ENCODE results near the gene RAD51AP1.
"Not testable (repeated sequence)": the region's sequence is repeated elsewhere in the genome, so short reads cannot be mapped to it uniquely, and the experiment has no call there.

Gene RAD51AP1, protein sequence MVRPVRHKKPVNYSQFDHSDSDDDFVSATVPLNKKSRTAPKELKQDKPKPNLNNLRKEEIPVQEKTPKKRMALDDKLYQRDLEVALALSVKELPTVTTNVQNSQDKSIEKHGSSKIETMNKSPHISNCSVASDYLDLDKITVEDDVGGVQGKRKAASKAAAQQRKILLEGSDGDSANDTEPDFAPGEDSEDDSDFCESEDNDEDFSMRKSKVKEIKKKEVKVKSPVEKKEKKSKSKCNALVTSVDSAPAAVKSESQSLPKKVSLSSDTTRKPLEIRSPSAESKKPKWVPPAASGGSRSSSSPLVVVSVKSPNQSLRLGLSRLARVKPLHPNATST

DNA sequence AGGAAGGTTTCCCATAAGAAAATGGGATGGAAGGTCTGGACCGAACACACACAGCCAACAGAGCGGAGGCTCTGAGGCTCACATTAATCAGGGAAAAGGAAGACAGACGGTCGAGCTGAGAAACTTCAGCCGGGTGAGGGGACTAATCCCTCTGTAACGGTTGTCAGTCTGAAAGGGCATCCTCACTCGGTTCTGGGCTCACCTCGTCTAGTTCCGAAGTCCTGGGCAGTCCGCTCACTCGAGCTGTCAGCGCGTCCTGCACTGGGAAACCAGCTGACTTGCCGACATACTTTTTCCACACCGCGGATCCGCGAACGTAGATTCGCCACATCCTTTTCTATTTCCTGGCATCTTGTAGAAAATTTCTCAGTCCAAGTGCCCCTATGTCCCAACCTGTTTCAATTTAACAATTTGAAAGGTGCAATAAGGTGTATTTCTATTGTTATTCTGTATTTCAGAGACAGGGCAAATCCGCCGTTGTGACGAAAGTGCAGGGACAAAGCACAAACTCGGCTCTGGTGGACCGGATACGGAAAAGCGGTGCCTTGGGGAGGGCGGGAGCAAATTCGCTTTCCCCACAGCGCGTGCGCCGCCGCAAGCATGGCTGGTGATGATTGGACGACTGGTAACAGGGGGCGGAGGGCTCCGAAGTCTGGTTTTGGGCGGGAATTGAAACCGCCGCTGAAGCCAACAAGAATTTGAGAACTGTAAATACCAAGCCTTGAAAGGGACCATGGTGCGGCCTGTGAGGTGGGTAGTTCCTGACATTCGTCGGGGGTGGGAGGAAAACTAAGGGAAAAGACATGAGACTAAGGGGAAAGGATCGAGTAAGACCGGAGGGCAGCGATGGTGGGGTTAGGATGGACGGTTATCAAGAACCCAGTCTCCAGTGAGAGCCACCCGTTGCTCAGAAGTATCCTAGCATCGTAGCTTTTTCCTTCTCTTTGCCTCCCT is at the start of gene RAD51AP1:
Gene RAD51AP1, plus strand, starts transcription at position 684 of the 954 bp plus-strand sequence. Its CDS starts 50 bp downstream, at position 734.
- in situ Hi-C loops (cut with MboI; ENCODE audit: low sequenced_read_pairs) = loop anchor here (10.0 kb wide), 1 partner anchor 124 kb away; no protein-coding TSS in a partner anchor

GRCh38 chr12:4489556-4489955 is 49.1 kb upstream of the RAD51AP1 start:
- in situ Hi-C loops (cut with MboI; ENCODE audit: low sequenced_read_pairs) = no loop called here

- in situ Hi-C loops (cut with MboI; ENCODE audit: low sequenced_read_pairs) = no loop called here
Observed at GRCh38 chr12:4490973-4491372, 47.7 kb upstream of the RAD51AP1 start.

DNA sequence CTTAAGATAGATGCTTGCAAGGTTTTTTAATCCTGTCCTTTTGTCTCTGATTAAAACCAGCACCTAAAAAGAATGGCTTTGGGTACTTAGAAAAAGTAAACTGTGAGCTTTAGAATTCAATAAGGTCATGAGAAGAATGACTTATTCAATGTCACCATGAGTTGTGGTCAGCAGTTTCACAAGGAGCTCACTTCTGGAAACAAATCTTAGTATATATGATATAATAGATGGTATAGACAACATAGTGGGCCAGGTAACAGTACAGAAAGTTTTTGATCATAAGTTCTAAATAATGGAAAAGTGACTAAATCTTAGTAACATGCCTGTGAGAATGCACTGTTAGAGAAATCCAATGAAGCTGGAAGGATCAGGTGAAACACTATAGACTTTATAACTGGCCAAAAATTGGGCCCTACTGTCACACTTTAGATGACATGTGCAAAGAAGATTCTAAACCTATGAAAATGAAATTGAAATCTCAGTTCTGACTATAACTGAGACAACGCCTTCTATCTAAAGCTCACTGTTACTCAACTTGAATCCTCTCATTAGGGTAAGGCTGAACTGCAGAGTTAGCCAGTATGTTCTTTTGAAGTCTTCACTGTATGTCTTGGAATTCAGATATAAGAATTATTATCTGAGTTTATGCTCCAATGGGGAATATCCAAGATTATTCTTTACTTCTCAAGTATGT is 42.4 kb upstream of the RAD51AP1 start:
- in situ Hi-C loops (cut with MboI; ENCODE audit: low sequenced_read_pairs) = no loop called here

DNA sequence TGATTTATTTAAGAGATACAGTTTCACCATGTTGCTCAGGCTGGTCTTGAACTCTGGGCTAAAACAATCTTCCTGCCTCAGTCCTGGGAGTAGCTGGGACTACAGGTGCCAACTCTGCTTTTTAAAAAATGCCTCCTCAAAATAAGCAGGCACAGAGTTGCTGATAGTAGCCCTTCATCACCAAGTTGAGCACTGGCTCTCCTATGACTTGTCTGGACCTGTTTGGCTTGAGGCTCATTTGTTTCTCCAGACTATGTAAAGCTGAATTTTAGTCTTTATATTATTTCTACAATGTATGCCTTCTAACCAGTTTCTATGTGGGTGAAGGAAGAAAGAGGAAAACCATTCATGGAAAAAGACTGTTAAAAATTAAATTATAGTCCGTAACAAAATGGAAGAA is 39.5 kb upstream of the RAD51AP1 start:
- in situ Hi-C loops (cut with MboI; ENCODE audit: low sequenced_read_pairs) = no loop called here

- in situ Hi-C loops (cut with MboI; ENCODE audit: low sequenced_read_pairs) = no loop called here
Observed at GRCh38 chr12:4505376-4505986, 33.2 kb upstream of the RAD51AP1 start.

- in situ Hi-C loops (cut with MboI; ENCODE audit: low sequenced_read_pairs) = no loop called here
Observed at GRCh38 chr12:4506430-4506829, 32.3 kb upstream of the RAD51AP1 start.

GRCh38 chr12:4506870-4507269 is 31.8 kb upstream of the RAD51AP1 start:
- in situ Hi-C loops (cut with MboI; ENCODE audit: low sequenced_read_pairs) = no loop called here

- in situ Hi-C loops (cut with MboI; ENCODE audit: low sequenced_read_pairs) = not testable (repeated sequence)
Observed at GRCh38 chr12:4508503-4508902, 30.2 kb upstream of the RAD51AP1 start.

DNA sequence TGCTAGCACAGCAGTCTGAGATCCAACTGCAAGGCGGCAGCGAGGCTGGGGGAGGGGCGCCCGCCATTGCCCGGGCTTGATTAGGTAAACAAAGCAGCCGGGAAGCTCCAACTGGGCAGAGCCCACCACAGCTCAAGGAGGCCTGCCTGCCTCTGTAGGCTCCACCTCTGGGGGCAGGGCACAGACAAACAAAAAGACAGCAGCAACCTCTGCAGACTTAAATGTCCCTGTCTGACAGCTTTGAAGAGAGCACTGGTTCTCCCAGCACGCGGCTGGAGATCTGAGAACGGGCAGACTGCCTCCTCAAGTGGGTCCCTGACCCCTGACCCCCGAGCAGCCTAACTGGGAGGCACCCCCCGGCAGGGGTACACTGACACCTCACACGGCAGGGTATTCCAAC is 29.4 kb upstream of the RAD51AP1 start:
- in situ Hi-C loops (cut with MboI; ENCODE audit: low sequenced_read_pairs) = not testable (repeated sequence)

- in situ Hi-C loops (cut with MboI; ENCODE audit: low sequenced_read_pairs) = no loop called here
Observed at GRCh38 chr12:4518106-4518728, 20.5 kb upstream of the RAD51AP1 start.

DNA sequence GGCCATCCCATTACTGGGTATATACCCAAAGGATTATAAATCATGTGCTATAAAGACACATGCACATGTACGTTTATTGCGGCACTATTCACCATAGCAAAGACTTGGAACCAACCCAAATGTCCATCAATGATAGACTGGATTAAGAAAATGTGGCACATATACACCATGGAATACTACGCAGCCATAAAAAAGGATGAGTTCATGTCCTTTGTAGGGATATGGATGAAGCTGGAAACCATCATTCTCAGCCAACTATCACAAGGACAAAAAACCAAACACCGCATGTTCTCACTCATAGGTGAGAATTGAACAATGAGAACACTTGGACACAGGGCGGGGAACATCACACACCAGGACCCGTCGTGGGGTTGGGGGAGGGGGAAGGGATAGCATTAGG is 15.2 kb upstream of the RAD51AP1 start:
- in situ Hi-C loops (cut with MboI; ENCODE audit: low sequenced_read_pairs) = not testable (repeated sequence)

DNA sequence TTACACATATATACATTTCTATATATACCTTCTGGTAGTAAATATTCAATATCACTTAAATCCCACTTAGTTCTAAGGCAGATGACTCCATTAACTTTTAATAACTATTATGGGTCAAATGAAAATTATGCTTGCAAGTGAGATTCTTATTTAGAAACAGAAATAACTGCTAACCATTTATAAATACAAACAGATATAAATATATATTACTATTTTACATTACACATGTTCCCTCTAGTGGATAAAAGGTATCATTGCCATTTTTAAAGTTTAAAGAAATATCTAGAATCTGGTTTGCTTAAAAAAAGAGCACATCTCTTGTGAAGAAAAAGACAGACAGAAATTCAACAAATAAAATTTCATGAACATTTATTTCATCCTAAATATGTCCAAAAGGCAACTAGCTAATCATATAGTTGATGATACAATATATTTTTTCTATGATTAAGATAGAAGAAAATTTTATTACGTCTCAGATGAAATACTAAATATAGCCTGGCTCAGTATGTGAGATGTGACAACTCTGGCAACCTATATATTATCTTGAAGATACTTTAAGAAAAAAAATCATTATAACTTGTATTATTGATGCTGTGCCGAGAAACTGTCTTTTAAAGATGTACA is 11.7 kb upstream of the RAD51AP1 start:
- in situ Hi-C loops (cut with MboI; ENCODE audit: low sequenced_read_pairs) = no loop called here

DNA sequence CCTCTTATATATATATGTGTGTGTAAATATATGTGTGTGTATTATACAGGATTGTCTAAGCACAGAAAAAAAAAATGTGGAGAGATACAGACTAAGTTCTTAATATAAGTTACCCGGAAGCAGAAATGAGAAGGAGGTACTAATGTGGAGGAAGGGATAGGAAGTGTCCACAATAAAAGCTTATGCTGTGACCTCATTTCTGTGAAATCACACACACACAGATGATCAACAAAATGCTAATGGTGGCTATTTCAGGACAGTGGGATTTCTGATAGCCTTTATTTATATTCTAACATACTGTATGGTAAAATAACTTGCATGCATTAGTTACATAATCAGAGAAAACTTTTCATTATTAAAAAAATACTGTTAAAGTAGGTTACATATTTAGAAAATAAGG is 8.5 kb upstream of the RAD51AP1 start:
- in situ Hi-C loops (cut with MboI; ENCODE audit: low sequenced_read_pairs) = loop anchor here (10.0 kb wide), 1 partner anchor 115 kb away; no protein-coding TSS in a partner anchor

GRCh38 chr12:4530982-4531586 is 7.6 kb upstream of the RAD51AP1 start:
- in situ Hi-C loops (cut with MboI; ENCODE audit: low sequenced_read_pairs) = loop anchor here (10.0 kb wide), 1 partner anchor 116 kb away; no protein-coding TSS in a partner anchor

GRCh38 chr12:4535092-4535491 is 3.6 kb upstream of the RAD51AP1 start:
- in situ Hi-C loops (cut with MboI; ENCODE audit: low sequenced_read_pairs) = loop anchor here (10.0 kb wide), 1 partner anchor 120 kb away; no protein-coding TSS in a partner anchor

DNA sequence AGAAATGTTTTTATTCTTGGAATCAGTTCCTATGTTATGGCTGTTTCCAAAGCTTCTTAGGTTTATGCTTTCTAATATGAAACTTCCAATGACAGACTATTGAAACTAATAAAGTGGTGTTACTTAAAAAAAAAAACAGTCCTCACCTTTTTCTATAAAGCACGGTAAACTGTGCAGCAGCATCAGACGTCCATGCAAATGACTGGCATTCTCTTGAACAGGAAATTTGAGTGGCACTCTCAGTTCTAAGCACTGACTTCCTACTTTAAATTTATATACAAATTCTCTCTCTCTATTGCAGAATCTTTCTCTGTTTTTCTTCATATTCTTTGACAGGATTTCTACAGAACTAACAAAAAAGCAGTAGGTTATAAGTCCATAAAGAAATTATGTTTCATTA is 2.8 kb upstream of the RAD51AP1 start:
- in situ Hi-C loops (cut with MboI; ENCODE audit: low sequenced_read_pairs) = loop anchor here (10.0 kb wide), 1 partner anchor 121 kb away; no protein-coding TSS in a partner anchor

DNA sequence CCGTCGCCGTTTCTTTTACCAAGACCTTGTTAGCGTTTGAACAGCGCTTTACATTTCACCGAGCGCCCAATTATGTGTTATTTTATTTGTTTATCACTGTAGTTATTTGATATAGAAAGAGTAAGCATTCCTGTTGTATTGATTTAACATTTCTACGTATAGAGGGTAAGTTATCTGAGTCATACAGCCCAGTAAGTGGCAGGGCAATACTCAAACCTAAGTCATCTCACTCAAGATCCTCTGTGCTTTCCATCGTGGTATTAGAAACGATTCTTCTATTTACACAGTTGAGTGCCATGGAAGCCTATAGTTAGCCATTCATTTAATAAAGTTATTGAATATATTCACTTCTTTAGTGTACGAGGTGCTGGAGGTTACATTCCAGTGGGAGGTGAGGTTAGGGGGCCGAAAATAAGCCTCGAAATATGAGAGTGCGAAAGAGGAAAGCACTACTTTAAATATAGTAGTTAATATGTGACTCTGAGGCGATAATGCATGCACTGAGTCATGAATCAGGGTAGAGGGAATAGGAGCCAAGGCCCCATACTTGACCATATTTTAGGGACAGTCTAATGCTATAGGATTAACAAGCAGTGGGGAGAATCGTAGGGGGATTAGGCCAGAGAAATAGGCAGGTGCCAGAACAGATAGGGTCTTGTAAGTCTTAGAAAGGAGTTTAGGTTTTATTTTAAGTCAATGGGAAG is 629 bp downstream of the RAD51AP1 start:
- in situ Hi-C loops (cut with MboI; ENCODE audit: low sequenced_read_pairs) = loop anchor here (10.0 kb wide), 1 partner anchor 125 kb away; no protein-coding TSS in a partner anchor
